Activated CD8-positive, alpha-beta T cell treated with anti-CD3 and anti-CD28 coated beads for 36 hours (primary cell): ENCODE results near the gene DLG2. TPM values are rescaled to one million over a fixed set of nuclear protein-coding genes. Genes with fewer than 3 reads are reported as not detected.

Experiments
- ATAC-seq: fragments of 200-7000 bp; cut with Tn5 transposase; one replicate; pipeline ENCODE4 v1.10.0; 2021; ENCODE audit warnings: mild to moderate bottlenecking, moderate library complexity
- CTCF ChIA-PET: fragments of 350-600 bp; sonication (Branson Sonifier 250); formaldehyde crosslinking; loops from one replicate; lab custom pipeline; 2021; ENCODE audit warnings: antibody characterized with exemption; lab: Charles Lee
- POLR2A ChIA-PET: fragments of 350-600 bp; sonication (Branson Sonifier 250); formaldehyde crosslinking; loops from one replicate; lab custom pipeline; 2021; ENCODE audit warnings: antibody characterized with exemption; lab: Charles Lee
- DNase-seq: peaks from one replicate; pipeline ENCODE4 v3.0.0-alpha.2; 2020
- H3K27ac Mint-ChIP-seq: one replicate; pipeline ENCODE4 v1.8.0; 2021; ENCODE audit warnings: mild to moderate bottlenecking, mixed read lengths
- H3K27me3 Mint-ChIP-seq: one replicate; pipeline ENCODE4 v1.8.0; 2021; ENCODE audit warnings: mixed read lengths
- H3K36me3 Mint-ChIP-seq: one replicate; pipeline ENCODE4 v1.8.0; 2021; ENCODE audit warnings: low read depth, mixed read lengths
- H3K4me1 Mint-ChIP-seq: one replicate; pipeline ENCODE4 v1.8.0; 2021; ENCODE audit warnings: low read depth, mixed read lengths
- H3K4me3 Mint-ChIP-seq: one replicate; pipeline ENCODE4 v1.8.0; 2021; ENCODE audit warnings: mild to moderate bottlenecking, moderate library complexity, mixed read lengths
- H3K9me3 Mint-ChIP-seq: one replicate; pipeline ENCODE4 v1.8.0; 2021; ENCODE audit warnings: mixed read lengths
- CTCF ChIP-seq: fragments of 200-600 bp; IDR thresholded peaks from one replicate; pipeline ENCODE4 v1.8.0; 2022; ENCODE audit warnings: antibody characterized with exemption, mild to moderate bottlenecking
- intact Hi-C: fragments of 100-400 bp; cut with micrococcal nuclease; formaldehyde crosslinking; loops from one replicate; pipeline ENCODE4 v1.10.0; 2022
- total RNA-seq, 2 experiments: library from RNA; stranded (reverse); gene quantifications; one replicate each; pipeline ENCODE4 v1.2.3, GENCODE V29; 2021

The DLG2 gene
- total RNA-seq, 2 experiments from 2014 or later = 2.2 to 2.6 TPM

GRCh38 chr11:85263328-85263727 is 363.8 kb downstream of the DLG2 start:
- CTCF ChIA-PET = no interaction called here
- H3K4me3 Mint-ChIP-seq = no peak overlapping the region
- no peaks in the 10 kb centered on the region for H3K27me3 Mint-ChIP-seq
- TF ChIP-seq CTCF = no peak
- no peak overlapping the region for H3K27ac Mint-ChIP-seq
- H3K36me3 Mint-ChIP-seq = no peaks in the 10 kb centered on the region
- DNase-seq = no peak
- no peak for ATAC-seq
- intact Hi-C loops = no loop called here
- no peaks in the 10 kb centered on the region for H3K4me1 Mint-ChIP-seq
- POLR2A ChIA-PET = no interaction called here
- no peaks in the 10 kb centered on the region for H3K9me3 Mint-ChIP-seq

GRCh38 chr11:85257837-85258236 is 369.3 kb downstream of the DLG2 start:
- H3K4me3 Mint-ChIP-seq = no peak overlapping the region
- ChIA-PET POLR2A (no interaction called here), CTCF (no interaction called here)
- intact Hi-C loops = no loop called here
- H3K27ac Mint-ChIP-seq = no peak overlapping the region
- no peaks in the 10 kb centered on the region for H3K36me3 Mint-ChIP-seq
- H3K9me3 Mint-ChIP-seq = peaks cover 2% of the 10 kb centered on the region
- DNase-seq (no peak), ATAC-seq (no peak)
- H3K4me1 Mint-ChIP-seq = no peaks in the 10 kb centered on the region
- no peaks in the 10 kb centered on the region for H3K27me3 Mint-ChIP-seq
- TF ChIP-seq CTCF = no peak

- intact Hi-C loops = no loop called here
- DNase-seq = no peak
- TF ChIP-seq CTCF = no peak
- ChIA-PET POLR2A (no interaction called here), CTCF (no interaction called here)
- no peak for ATAC-seq
- peaks cover 5% of the 10 kb centered on the region for H3K9me3 Mint-ChIP-seq
- no peaks in the 10 kb centered on the region for H3K27me3 Mint-ChIP-seq
- H3K4me3 Mint-ChIP-seq = no peak overlapping the region
- H3K27ac Mint-ChIP-seq = no peak overlapping the region
- no peaks in the 10 kb centered on the region for H3K36me3 Mint-ChIP-seq
- H3K4me1 Mint-ChIP-seq = no peaks in the 10 kb centered on the region
These were observed 370.7 kb downstream of the DLG2 start for GRCh38 chr11:85256433-85256832.

- no peak for TF ChIP-seq CTCF
- ATAC-seq (no peak), DNase-seq (no peak)
- intact Hi-C loops = no loop called here
- Mint-ChIP-seq H3K36me3 (no peaks in the 10 kb centered on the region), H3K4me1 (no peaks in the 10 kb centered on the region), H3K9me3 (peaks cover 5% of the 10 kb centered on the region), H3K4me3 (no peak overlapping the region), H3K27ac (no peak overlapping the region), H3K27me3 (no peaks in the 10 kb centered on the region)
- ChIA-PET POLR2A (no interaction called here), CTCF (no interaction called here)
These were observed 377.7 kb downstream of the DLG2 start for GRCh38 chr11:85249482-85249881.

- DNase-seq (no peak), ATAC-seq (no peak)
- no peaks in the 10 kb centered on the region for H3K27me3 Mint-ChIP-seq
- ChIA-PET POLR2A (no interaction called here), CTCF (no interaction called here)
- no peak overlapping the region for H3K4me3 Mint-ChIP-seq
- peaks cover 3% of the 10 kb centered on the region for H3K9me3 Mint-ChIP-seq
- no peak overlapping the region for H3K27ac Mint-ChIP-seq
- H3K36me3 Mint-ChIP-seq = no peaks in the 10 kb centered on the region
- H3K4me1 Mint-ChIP-seq = no peaks in the 10 kb centered on the region
- no peak for TF ChIP-seq CTCF
- intact Hi-C loops = no loop called here
These were observed 379.3 kb downstream of the DLG2 start for GRCh38 chr11:85247797-85248196.
